SK-N-SH (cell line): ENCODE data around the gene UNK. TPM values are rescaled to one million over a fixed set of nuclear protein-coding genes. Genes with fewer than 3 reads are reported as not detected.

ENCODE experiments used
- CTCF ChIA-PET: fragments of 300-600, 350-600 bp; formaldehyde crosslinking; extraction: SDS; loops from one replicate; lab custom pipeline; 2021; lab: Yijun Ruan, JAX
- POLR2A ChIA-PET: fragments of 350-600 bp; sonication (Branson Sonifier 250); formaldehyde crosslinking; extraction: SDS; loops from one replicate; lab custom pipeline; 2020; ENCODE audit warnings: antibody characterized with exemption, inconsistent platforms; lab: Yijun Ruan, JAX
- DNase-seq: peaks from one replicate; pipeline ENCODE4 v3.0.0; 2012
- H2AFZ ChIP-seq: fragments of 200-600 bp; sonication (generic); 2 replicates; pipeline ENCODE4 v1.8.1; 2016; ENCODE audit warnings: antibody characterized with exemption, mild to moderate bottlenecking, low read depth
- H3F3A ChIP-seq: fragments of 200-600 bp; sonication (generic); replicated peaks from 2 replicates; pipeline ENCODE3; 2016; ENCODE audit warnings: antibody characterized with exemption, mild to moderate bottlenecking; ENCODE audit not compliant: insufficient read depth
- H3K27ac ChIP-seq, 2 experiments: fragments of 200-500 bp in 1 of 2; fragments of 200-600 bp in 1 of 2; sonication (Bioruptor generic) in 1 of 2; sonication (generic), shearing (Covaris generic) in 1 of 2; 2 replicates each; pipeline versions ENCODE4 v1.5.1 to v1.6.1; 2014 to 2016; ENCODE audit warnings: low read depth in 2 of 2, inconsistent platforms in 1 of 2, low read length in 1 of 2, mild to moderate bottlenecking in 1 of 2, mixed read lengths in 1 of 2
- H3K27me3 ChIP-seq: fragments of 200-600 bp; sonication (generic), shearing (Covaris generic); 2 replicates; pipeline ENCODE4 v1.6.1; 2016; ENCODE audit warnings: mixed run types; ENCODE audit not compliant: insufficient read depth
- H3K36me3 ChIP-seq, 2 experiments: fragments of 200-500 bp in 1 of 2; fragments of 200-600 bp in 1 of 2; sonication (Bioruptor generic) in 1 of 2; sonication (generic) in 1 of 2; replicated peaks in 1 of 2; 2 replicates each; pipeline versions ENCODE3 to v1.5.1; 2014 to 2016; ENCODE audit warnings: low read length in 1 of 2, mild to moderate bottlenecking in 1 of 2; ENCODE audit not compliant: insufficient read depth in 2 of 2, control insufficient read depth in 1 of 2
- H3K4me1 ChIP-seq, 2 experiments: fragments of 200-500 bp in 1 of 2; fragments of 200-600 bp in 1 of 2; sonication (Bioruptor generic) in 1 of 2; sonication (generic), shearing (Covaris generic) in 1 of 2; 2 replicates each; pipeline versions ENCODE4 v1.5.1 to v1.6.1; 2014 to 2016; ENCODE audit warnings: low read depth in 1 of 2, low read length in 1 of 2, mixed run types in 1 of 2; ENCODE audit not compliant: insufficient read depth in 2 of 2, control insufficient read depth in 1 of 2
- H3K4me2 ChIP-seq: fragments of 200-600 bp; sonication (generic), shearing (Covaris generic); 2 replicates; pipeline ENCODE4 v1.6.1; 2017; ENCODE audit warnings: mixed run types
- H3K4me3 ChIP-seq, 2 experiments: fragments of 200-500 bp in 1 of 2; fragments of 200-600 bp in 1 of 2; sonication (Bioruptor generic) in 1 of 2; sonication (generic), shearing (Covaris generic) in 1 of 2; 2 replicates each; pipeline versions ENCODE4 v1.5.1 to v1.8.1; 2014 to 2016; ENCODE audit warnings: low read depth in 2 of 2, inconsistent platforms in 1 of 2, low read length in 1 of 2, mild to moderate bottlenecking in 1 of 2, mixed read lengths in 1 of 2, moderate library complexity in 1 of 2
- H3K79me2 ChIP-seq: fragments of 200-600 bp; sonication (generic); 2 replicates; pipeline ENCODE4 v1.8.1; 2017; ENCODE audit warnings: mild to moderate bottlenecking; ENCODE audit not compliant: insufficient read depth
- H3K9ac ChIP-seq: fragments of 200-600 bp; sonication (generic); 2 replicates; pipeline ENCODE4 v1.6.1; 2017; ENCODE audit warnings: mixed run types
- H3K9me2 ChIP-seq: fragments of 200-600 bp; sonication (generic); 2 replicates; pipeline ENCODE4 v1.6.1; 2017; ENCODE audit warnings: mixed run types
- H3K9me3 ChIP-seq: fragments of 200-600 bp; sonication (generic); 2 replicates; pipeline ENCODE4 v1.6.1; 2017; ENCODE audit warnings: mixed run types, mild to moderate bottlenecking, moderate library complexity
- H4K20me1 ChIP-seq: fragments of 200-600 bp; sonication (generic); 2 replicates; pipeline ENCODE4 v1.6.1; 2017; ENCODE audit warnings: mild to moderate bottlenecking, mixed run types; ENCODE audit not compliant: insufficient read depth
- FOXJ3 ChIP-seq: sonication (generic); formaldehyde crosslinking; IDR thresholded peaks from 2 replicates; pipeline ENCODE4 v1.5.1; 2020; ENCODE audit warnings: mild to moderate bottlenecking, missing genetic modification reagents
- JUND ChIP-seq: IDR thresholded peaks from 2 replicates; pipeline ENCODE4 v1.4.0; 2012
- MXI1 ChIP-seq: IDR thresholded peaks from 2 replicates; pipeline ENCODE4 v1.6.1; 2012; ENCODE audit warnings: mild to moderate bottlenecking, low read depth, low read length, improper control_type of control experiment
- RAD21 ChIP-seq: IDR thresholded peaks from 2 replicates; pipeline ENCODE4 v1.6.1; 2012; ENCODE audit warnings: mild to moderate bottlenecking, low read length
- SMC3 ChIP-seq: IDR thresholded peaks from 2 replicates; pipeline ENCODE4 v1.6.1; 2012; ENCODE audit warnings: low read depth, low read length, improper control_type of control experiment
- WGBS: methylation state at CpG from one replicate; pipeline ENCODE4 v1.1.6; 2017; ENCODE audit warnings: low lambda C conversion rate; 5-methylcytosine and 5-hydroxymethylcytosine counted together
- polyA plus RNA-seq, 3 experiments: library from polyadenylated mRNA; depleted of rRNA; stranded (reverse); fragments of >200 nt; gene quantifications; 2 replicates each; pipeline ENCODE4 v1.2.3, GENCODE V29; 2012
- TF ChIP-seq, protein P1 (sequence below): IDR thresholded peaks from 2 replicates; pipeline ENCODE4 v1.4.0; 2012; ENCODE audit warnings: low read depth, borderline replicate concordance
- TF ChIP-seq, protein P2 (sequence below): IDR thresholded peaks from 2 replicates; pipeline ENCODE4 v1.6.1; 2012; ENCODE audit warnings: mild to moderate bottlenecking, low read depth, low read length, moderate library complexity
- TF ChIP-seq, protein P3 (sequence below): fragments of 200-600 bp; sonication (generic); IDR thresholded peaks from 2 replicates; pipeline ENCODE4 v1.6.1; 2017; ENCODE audit warnings: antibody characterized with exemption, mild to moderate bottlenecking, moderate library complexity
- TF ChIP-seq, protein P4 (sequence below): IDR thresholded peaks from 2 replicates; pipeline ENCODE4 v1.4.0; 2012; ENCODE audit warnings: low read depth, borderline replicate concordance

UNK gene
- polyA plus RNA-seq, 1 of the 3 experiments (the other 2 are of a cell fraction): 24.8 TPM

DNA sequence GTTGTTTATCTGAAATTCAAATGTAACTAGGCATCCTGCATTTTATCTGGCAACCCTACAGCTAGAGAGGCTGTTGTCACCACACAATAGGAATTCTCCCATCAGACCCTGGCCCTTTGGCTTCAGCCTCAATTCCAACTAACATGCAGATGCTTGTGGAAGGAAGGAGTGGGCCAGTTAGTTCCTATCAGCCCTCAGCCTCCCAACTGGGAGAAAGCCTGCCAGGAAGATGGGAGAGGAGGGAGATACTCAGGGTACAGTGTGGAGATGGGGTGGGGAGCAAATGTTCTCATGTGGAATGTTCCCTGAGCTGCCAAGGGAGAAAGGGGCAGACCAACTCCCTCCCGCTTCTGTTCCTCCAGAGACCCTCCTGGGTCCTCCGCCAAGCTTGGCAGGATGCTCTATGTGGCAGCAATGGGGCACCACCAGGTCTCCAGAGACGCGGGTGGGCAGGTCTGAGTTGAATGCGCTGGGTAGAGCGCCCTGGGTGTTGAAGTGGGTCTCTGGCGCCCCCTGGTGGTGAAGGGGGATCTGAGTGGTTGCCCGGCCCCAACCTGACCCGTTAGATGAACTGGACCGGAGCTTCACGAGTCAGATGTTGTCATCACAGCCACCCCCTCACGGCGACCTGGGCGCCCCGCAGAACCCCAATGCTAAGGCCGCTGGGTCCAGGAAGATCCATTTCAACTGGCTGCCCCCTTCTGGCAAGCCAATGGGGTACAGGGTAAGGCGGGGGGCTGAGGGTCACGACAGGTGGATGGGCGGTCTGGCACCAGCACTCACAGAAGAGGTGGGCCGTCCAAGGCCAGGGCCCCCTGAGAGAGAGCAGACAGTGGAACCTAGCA lies 34.8 kb upstream of the UNK start:
- H3K4me2 ChIP-seq: peak overlapping the region; percentile 19; the same call in 1 of the 2 replicates
- H3K9me2 ChIP-seq: no peaks in the 10 kb centered on the region
- ChIA-PET POLR2A (interaction anchor here (1.0 to 3.2 kb wide), 3 partner anchors 26 to 117 kb away, joined by 3 to 18 read pairs (median 4); partner anchors contain the start of genes RECQL5, SAP30BP and SMIM5), CTCF (interaction anchor here (0.5 to 31.4 kb wide), 79 partner anchors 11 to 644 kb away, joined by 3 to 1370 read pairs (median 5); partner anchors contain the start of genes GALK1, ITGB4, RECQL5 and SAP30BP)
- peaks cover 18% of the 10 kb centered on the region for H3F3A ChIP-seq
- peak overlapping the region; percentile 7; the same call in 1 of the 2 replicates for H2AFZ ChIP-seq
- DNase-seq: peak; percentile 94
- no peak overlapping the region for H3K27ac ChIP-seq
- no peaks in the 10 kb centered on the region for H3K79me2 ChIP-seq
- no peak overlapping the region for H3K9ac ChIP-seq
- no peaks in the 10 kb centered on the region for H3K9me3 ChIP-seq
- peaks cover 0 to 23% of the 10 kb centered on the region in 2 experiments; a peak in 1 of 4 replicates for H3K4me1 ChIP-seq
- peak overlapping the region in 1 of 2 experiments; percentile 30; a peak in 2 of 4 replicates for H3K4me3 ChIP-seq
- 11% methylated on average over 19 of the region's 20 CpGs for WGBS
- H3K27me3 ChIP-seq: no peaks in the 10 kb centered on the region
- H4K20me1 ChIP-seq: no peaks in the 10 kb centered on the region
- H3K36me3 ChIP-seq: no peaks in the 10 kb centered on the region
- TF ChIP-seq RAD21: peak; percentile 82
- no peak for TF ChIP-seq FOXJ3
- peak; percentile 44; the same call in 1 of the 2 replicates for TF ChIP-seq MXI1
- TF ChIP-seq, protein P1, sequence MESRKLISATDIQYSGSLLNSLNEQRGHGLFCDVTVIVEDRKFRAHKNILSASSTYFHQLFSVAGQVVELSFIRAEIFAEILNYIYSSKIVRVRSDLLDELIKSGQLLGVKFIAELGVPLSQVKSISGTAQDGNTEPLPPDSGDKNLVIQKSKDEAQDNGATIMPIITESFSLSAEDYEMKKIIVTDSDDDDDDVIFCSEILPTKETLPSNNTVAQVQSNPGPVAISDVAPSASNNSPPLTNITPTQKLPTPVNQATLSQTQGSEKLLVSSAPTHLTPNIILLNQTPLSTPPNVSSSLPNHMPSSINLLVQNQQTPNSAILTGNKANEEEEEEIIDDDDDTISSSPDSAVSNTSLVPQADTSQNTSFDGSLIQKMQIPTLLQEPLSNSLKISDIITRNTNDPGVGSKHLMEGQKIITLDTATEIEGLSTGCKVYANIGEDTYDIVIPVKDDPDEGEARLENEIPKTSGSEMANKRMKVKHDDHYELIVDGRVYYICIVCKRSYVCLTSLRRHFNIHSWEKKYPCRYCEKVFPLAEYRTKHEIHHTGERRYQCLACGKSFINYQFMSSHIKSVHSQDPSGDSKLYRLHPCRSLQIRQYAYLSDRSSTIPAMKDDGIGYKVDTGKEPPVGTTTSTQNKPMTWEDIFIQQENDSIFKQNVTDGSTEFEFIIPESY: no peak
- TF ChIP-seq, protein P2, sequence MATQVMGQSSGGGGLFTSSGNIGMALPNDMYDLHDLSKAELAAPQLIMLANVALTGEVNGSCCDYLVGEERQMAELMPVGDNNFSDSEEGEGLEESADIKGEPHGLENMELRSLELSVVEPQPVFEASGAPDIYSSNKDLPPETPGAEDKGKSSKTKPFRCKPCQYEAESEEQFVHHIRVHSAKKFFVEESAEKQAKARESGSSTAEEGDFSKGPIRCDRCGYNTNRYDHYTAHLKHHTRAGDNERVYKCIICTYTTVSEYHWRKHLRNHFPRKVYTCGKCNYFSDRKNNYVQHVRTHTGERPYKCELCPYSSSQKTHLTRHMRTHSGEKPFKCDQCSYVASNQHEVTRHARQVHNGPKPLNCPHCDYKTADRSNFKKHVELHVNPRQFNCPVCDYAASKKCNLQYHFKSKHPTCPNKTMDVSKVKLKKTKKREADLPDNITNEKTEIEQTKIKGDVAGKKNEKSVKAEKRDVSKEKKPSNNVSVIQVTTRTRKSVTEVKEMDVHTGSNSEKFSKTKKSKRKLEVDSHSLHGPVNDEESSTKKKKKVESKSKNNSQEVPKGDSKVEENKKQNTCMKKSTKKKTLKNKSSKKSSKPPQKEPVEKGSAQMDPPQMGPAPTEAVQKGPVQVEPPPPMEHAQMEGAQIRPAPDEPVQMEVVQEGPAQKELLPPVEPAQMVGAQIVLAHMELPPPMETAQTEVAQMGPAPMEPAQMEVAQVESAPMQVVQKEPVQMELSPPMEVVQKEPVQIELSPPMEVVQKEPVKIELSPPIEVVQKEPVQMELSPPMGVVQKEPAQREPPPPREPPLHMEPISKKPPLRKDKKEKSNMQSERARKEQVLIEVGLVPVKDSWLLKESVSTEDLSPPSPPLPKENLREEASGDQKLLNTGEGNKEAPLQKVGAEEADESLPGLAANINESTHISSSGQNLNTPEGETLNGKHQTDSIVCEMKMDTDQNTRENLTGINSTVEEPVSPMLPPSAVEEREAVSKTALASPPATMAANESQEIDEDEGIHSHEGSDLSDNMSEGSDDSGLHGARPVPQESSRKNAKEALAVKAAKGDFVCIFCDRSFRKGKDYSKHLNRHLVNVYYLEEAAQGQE: no peak
- no peak for TF ChIP-seq JUND
- TF ChIP-seq, protein P3, sequence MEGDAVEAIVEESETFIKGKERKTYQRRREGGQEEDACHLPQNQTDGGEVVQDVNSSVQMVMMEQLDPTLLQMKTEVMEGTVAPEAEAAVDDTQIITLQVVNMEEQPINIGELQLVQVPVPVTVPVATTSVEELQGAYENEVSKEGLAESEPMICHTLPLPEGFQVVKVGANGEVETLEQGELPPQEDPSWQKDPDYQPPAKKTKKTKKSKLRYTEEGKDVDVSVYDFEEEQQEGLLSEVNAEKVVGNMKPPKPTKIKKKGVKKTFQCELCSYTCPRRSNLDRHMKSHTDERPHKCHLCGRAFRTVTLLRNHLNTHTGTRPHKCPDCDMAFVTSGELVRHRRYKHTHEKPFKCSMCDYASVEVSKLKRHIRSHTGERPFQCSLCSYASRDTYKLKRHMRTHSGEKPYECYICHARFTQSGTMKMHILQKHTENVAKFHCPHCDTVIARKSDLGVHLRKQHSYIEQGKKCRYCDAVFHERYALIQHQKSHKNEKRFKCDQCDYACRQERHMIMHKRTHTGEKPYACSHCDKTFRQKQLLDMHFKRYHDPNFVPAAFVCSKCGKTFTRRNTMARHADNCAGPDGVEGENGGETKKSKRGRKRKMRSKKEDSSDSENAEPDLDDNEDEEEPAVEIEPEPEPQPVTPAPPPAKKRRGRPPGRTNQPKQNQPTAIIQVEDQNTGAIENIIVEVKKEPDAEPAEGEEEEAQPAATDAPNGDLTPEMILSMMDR: peak; percentile 99
- TF ChIP-seq, protein P4, sequence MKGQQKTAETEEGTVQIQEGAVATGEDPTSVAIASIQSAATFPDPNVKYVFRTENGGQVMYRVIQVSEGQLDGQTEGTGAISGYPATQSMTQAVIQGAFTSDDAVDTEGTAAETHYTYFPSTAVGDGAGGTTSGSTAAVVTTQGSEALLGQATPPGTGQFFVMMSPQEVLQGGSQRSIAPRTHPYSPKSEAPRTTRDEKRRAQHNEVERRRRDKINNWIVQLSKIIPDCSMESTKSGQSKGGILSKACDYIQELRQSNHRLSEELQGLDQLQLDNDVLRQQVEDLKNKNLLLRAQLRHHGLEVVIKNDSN: no peak
- peak; percentile 63 for TF ChIP-seq SMC3
